AG04450 (cell line): ENCODE measurements around the gene CCT4. TPM values are rescaled to one million over a fixed set of nuclear protein-coding genes. Genes with fewer than 3 reads are reported as not detected.
A peak's percentile ranks its signal among the peaks of the same experiment; 100 is the strongest.

Experiments
- CTCF ChIA-PET: fragments of 300-600, 350-600 bp; formaldehyde crosslinking; extraction: SDS; loops from one replicate; lab custom pipeline; 2022; ENCODE audit warnings: antibody characterized with exemption, inconsistent platforms; lab: Charles Lee
- POLR2A ChIA-PET: fragments of 350-600 bp; formaldehyde crosslinking; extraction: SDS; loops from one replicate; lab custom pipeline; 2021; ENCODE audit warnings: antibody characterized with exemption, inconsistent platforms; lab: Yijun Ruan, JAX
- DNase-seq: peaks from one replicate; pipeline ENCODE4 v3.0.0-alpha.2; 2011; ENCODE audit warnings: low read depth, low spot score
- H3K27ac ChIP-seq: one replicate; pipeline ENCODE4 v1.5.1; 2012; ENCODE audit warnings: low read depth, low read length, control low read depth
- H3K27me3 ChIP-seq: one replicate; pipeline ENCODE4 v1.6.0; 2012; ENCODE audit warnings: low read length; ENCODE audit not compliant: control insufficient read depth, insufficient read depth
- H3K4me3 ChIP-seq: 2 replicates; pipeline ENCODE4 v1.5.1; 2011; ENCODE audit warnings: mild to moderate bottlenecking, low read depth, low read length, control low read depth
- H3K9me3 ChIP-seq: 2 replicates; pipeline ENCODE4 v1.5.1; 2012; ENCODE audit warnings: low read length; ENCODE audit not compliant: control insufficient read depth, insufficient read depth
- polyA plus RNA-seq: library from polyadenylated mRNA; depleted of rRNA; stranded (reverse); fragments of >200 nt; gene quantifications from 2 replicates; pipeline ENCODE4 v1.2.3, GENCODE V29; 2011
- TF ChIP-seq, protein P1 (sequence below): IDR thresholded peaks from 2 replicates; pipeline ENCODE4 v1.5.1; 2011; ENCODE audit warnings: low read depth, low read length, control low read depth, inconsistent platforms

The CCT4 gene
- polyA plus RNA-seq, 1 experiment, result 170 TPM

DNA sequence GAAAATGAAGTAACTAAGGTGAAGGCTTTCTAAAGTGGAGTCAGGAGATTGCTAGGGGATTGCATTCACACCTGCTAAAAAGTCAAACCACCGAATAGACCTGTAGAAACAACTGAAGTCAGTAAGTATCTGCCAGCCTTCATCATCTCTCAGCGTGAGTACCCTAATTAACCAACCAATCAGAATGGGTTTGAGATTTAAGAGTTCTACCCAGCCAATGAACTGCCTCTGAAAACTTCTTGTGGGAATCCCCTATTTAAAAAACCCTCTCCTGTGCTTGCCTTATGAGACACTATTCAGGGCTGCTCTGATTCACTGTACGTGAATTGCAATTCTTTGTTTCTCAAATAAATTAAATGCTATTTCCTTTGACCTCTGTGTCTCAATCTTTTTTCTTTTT, 31.2 kb downstream of the CCT4 start:
- CTCF ChIA-PET, result no interaction called here
- no peak for DNase-seq
- POLR2A ChIA-PET, result no interaction called here
- H3K27me3 ChIP-seq, result no peaks in the 10 kb centered on the region
- H3K27ac ChIP-seq, result no peak overlapping the region
- TF ChIP-seq, protein P1, sequence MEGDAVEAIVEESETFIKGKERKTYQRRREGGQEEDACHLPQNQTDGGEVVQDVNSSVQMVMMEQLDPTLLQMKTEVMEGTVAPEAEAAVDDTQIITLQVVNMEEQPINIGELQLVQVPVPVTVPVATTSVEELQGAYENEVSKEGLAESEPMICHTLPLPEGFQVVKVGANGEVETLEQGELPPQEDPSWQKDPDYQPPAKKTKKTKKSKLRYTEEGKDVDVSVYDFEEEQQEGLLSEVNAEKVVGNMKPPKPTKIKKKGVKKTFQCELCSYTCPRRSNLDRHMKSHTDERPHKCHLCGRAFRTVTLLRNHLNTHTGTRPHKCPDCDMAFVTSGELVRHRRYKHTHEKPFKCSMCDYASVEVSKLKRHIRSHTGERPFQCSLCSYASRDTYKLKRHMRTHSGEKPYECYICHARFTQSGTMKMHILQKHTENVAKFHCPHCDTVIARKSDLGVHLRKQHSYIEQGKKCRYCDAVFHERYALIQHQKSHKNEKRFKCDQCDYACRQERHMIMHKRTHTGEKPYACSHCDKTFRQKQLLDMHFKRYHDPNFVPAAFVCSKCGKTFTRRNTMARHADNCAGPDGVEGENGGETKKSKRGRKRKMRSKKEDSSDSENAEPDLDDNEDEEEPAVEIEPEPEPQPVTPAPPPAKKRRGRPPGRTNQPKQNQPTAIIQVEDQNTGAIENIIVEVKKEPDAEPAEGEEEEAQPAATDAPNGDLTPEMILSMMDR, result no peak
- H3K4me3 ChIP-seq, result no peak overlapping the region
- no peaks in the 10 kb centered on the region for H3K9me3 ChIP-seq

DNA sequence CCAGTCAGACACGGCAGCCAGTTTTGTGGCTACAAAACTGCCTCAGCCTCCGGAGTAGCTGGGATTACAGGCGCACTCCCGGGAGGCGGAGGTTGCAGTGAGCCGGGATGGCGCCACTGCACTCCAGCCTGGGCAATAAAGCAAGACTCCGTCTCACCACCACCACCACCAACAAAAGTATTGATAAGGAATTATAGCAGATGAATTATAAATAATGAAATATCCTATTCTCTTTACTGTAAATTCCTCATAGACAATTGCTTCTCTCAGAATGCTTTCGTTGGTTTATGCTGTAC, 33.2 kb downstream of the CCT4 start:
- DNase-seq, result no peak
- H3K4me3 ChIP-seq, result peak overlapping the region; percentile 98
- POLR2A ChIA-PET, result interaction anchor here (0.7 kb wide), 1 partner anchor 10 kb away, joined by 4 read pairs; no protein-coding TSS in a partner anchor
- no peaks in the 10 kb centered on the region for H3K9me3 ChIP-seq
- H3K27ac ChIP-seq, result peak overlapping the region; percentile 39
- CTCF ChIA-PET, result no interaction called here
- TF ChIP-seq, protein P1, result no peak
- no peaks in the 10 kb centered on the region for H3K27me3 ChIP-seq

- CTCF ChIA-PET, result interaction anchor here (0.6 kb wide), 1 partner anchor 30 kb away, joined by 3 read pairs; no protein-coding TSS in a partner anchor
- peak; percentile 92 for DNase-seq
- Histone ChIP-seq H3K9me3 (no peaks in the 10 kb centered on the region), H3K4me3 (peak overlapping the region; percentile 98), H3K27me3 (no peaks in the 10 kb centered on the region), H3K27ac (peak overlapping the region; percentile 39)
- TF ChIP-seq, protein P1, result no peak
- POLR2A ChIA-PET, result interaction anchor here (0.7 to 1.3 kb wide), 3 partner anchors 11 to 317 kb away, joined by 4 read pairs; partner anchors contain the start of gene XPO1
Measured at GRCh38 chr2:61854564-61855317, 33.7 kb downstream of the CCT4 start.

GRCh38 chr2:61853847-61854563, 34.5 kb downstream of the CCT4 start, which contains the start of gene FAM161A:
Gene FAM161A, minus strand, starts transcription at chr2:61854060. Its CDS starts 19 bp downstream, at chr2:61854041.
- ChIA-PET POLR2A (interaction anchor here (1.1 to 1.3 kb wide), 2 partner anchors 90 to 316 kb away, joined by 4 read pairs; partner anchors contain the start of gene XPO1), CTCF (interaction anchor here (0.6 to 1.4 kb wide), 2 partner anchors 16 to 31 kb away, joined by 3 to 5 read pairs; no protein-coding TSS in a partner anchor)
- peak within 1 kb of the TSS; percentile 39 for H3K27ac ChIP-seq
- TF ChIP-seq, protein P1, result no peak
- H3K9me3 ChIP-seq, result no peaks in the 10 kb centered on the region
- peak; percentile 46 for DNase-seq
- H3K4me3 ChIP-seq, result peak within 1 kb of the TSS; percentile 98
- no peaks in the 10 kb centered on the region for H3K27me3 ChIP-seq
